Ammon's horn (tissue), 1 donor: ENCODE data around the gene SIPA1L3.

ENCODE experiments used
- DNase-seq: peaks from one replicate; pipeline ENCODE4 v3.0.0-alpha.2; 2016; ENCODE audit warnings: low spot score

Gene SIPA1L3

GRCh38 chr19:38152461-38153379 is 245.7 kb downstream of the SIPA1L3 start:
- DNase-seq, result no peak

GRCh38 chr19:38155453-38155852 is 248.4 kb downstream of the SIPA1L3 start:
- DNase-seq, result peak; percentile 57

- no peak for DNase-seq
Observed at GRCh38 chr19:38158730-38159129, 251.7 kb downstream of the SIPA1L3 start.

DNA sequence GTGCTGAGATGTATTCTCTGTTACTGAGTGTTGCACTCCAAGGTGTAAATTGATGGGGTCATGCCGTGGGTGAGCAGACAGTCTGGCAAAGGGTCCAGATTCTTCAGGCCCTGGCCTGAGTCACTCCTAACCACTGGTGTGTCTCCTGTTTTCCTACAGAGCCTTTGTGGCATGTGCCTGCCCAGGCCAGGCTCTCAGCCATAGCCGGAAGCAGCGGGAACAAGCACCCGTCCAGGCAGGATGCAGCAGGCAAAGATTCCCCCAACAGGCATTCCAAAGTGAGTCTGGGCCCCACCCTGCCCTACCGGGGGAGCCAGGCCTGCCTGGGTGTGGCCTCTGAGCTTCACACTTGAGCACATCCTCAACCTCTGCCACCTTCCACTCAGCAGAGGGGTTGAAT is 255.1 kb downstream of the SIPA1L3 start:
- DNase-seq, result no peak

DNA sequence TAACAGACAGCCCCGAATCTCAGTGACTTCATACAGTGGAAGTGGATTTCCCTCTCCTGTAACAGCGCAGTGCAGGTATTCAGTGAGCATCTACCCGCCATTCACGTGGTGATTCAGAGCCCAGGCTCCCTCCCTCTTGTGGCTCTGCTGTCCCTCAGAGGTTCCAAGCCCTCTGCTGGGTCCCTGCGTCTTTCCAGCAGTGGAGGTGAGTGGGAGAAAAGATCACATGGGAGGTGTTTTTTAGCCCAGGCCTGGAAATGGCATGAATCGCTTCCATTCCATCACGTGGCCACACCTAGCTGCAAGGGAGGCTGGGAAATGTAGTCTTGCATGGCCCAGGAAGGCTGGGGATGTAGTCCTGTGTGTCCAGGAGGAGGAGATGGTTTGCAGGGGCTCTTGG is 255.6 kb downstream of the SIPA1L3 start:
- DNase-seq, result no peak

DNA sequence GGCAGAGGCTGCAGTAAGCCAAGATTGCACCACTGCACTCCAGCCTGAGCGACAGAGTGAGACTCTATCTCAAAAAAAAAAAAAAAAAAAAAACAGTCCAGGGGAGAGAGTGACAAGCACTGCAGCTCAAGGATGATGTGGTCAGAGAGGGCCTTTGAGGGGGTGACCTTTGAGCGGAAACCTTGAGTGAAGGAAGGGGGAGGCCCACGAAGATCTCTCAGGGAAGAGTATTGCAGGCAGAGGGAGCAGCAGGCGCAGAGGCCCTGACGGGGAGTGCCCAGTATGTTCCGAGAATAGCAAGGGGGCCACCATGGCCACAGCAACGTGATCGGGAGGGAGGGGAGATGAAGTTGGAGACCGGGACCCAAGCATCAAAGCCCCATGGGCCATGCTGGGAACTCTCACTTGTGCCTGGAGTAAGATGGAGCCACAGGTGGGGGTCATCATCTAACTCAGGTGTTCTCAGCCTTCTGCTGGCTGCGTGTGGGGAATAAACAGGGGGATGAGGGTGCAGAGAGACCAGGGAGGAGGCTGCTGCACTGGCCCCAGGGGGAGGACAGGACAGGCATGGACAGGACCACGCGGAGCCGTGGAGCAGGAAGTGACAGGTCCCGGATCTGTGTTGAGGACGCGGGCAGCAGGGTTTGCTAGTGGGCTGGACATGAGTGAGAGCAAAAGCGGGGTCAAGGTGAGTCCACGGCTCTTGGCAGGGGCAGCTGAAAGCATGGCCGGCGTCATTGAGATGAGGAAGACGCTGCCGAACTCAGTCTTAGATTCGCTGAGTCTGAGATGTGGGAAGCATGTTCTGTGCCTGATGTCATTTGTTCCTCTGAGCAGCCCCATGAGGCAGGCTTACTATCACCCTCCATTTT is 256.6 kb downstream of the SIPA1L3 start:
- DNase-seq, result no peak

DNA sequence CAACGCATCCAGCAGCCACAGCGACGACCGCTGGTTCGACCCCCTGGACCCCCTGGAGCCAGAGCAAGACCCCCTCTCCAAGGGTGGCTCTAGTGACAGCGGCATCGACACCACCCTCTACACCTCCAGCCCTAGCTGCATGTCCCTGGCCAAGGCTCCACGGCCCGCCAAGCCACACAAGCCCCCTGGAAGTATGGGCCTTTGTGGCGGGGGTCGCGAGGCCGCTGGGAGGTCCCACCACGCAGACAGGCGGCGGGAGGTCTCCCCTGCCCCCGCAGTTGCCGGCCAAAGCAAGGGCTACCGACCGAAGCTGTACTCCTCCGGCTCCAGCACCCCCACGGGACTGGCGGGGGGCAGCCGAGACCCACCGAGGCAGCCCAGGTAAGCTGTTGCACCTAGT is 257.5 kb downstream of the SIPA1L3 start:
- no peak for DNase-seq

GRCh38 chr19:38165335-38165734 is 258.3 kb downstream of the SIPA1L3 start:
- no peak for DNase-seq

- DNase-seq, result no peak
Observed at GRCh38 chr19:38168637-38169036, 261.6 kb downstream of the SIPA1L3 start.

- DNase-seq, result no peak
Observed at GRCh38 chr19:38170334-38170733, 263.3 kb downstream of the SIPA1L3 start.

GRCh38 chr19:38172001-38172400 is 265.0 kb downstream of the SIPA1L3 start:
- peak; percentile 54 for DNase-seq

- peak; percentile 96 for DNase-seq
Observed at GRCh38 chr19:38173291-38174041, 266.5 kb downstream of the SIPA1L3 start.

DNA sequence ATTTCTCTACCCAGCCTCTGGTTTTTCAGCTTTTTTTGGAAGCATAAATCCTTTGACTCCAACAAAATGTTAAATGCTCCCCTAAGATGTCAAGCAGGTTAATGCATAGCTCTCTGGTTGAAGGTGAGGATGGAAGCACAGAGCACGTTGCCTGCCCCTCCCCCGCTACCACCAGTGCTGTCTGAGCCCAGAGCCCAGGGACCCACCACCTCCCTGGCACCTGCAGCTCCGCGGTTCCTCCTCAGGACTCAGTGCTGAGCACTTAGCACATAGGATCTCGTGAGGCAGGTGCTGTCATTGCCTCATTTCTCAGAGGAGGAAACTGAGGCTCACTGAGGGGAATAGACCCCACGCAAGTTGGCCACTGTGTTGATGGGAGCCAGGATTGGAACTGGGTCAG is 268.4 kb downstream of the SIPA1L3 start:
- DNase-seq, result no peak

- no peak for DNase-seq
Observed at GRCh38 chr19:38180071-38180470, 273.1 kb downstream of the SIPA1L3 start.

- DNase-seq, result no peak
Observed at GRCh38 chr19:38182536-38183210, 275.7 kb downstream of the SIPA1L3 start.

GRCh38 chr19:38183251-38183897 is 276.4 kb downstream of the SIPA1L3 start:
- DNase-seq, result no peak

GRCh38 chr19:38184815-38185214 is 277.8 kb downstream of the SIPA1L3 start:
- DNase-seq, result no peak

DNA sequence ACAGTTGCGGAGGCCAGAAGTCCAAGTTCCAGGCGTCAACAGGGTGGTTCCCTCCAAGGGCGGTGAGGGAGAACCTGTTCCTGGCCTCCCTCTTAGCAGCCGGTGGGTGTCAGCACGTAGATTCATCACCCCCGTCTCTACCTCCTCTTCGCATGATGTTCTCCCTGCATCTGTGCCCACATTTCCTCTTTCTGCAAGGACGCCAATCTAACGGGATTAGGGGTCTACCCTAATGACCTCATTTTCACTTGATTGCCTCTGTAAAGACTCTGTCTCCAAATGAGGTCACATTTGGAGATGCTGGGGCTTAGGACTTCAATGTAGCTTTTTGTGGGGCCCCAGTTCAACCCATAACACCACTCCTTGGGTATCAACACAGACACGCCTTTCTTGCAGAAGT is 278.6 kb downstream of the SIPA1L3 start:
- DNase-seq, result no peak

DNA sequence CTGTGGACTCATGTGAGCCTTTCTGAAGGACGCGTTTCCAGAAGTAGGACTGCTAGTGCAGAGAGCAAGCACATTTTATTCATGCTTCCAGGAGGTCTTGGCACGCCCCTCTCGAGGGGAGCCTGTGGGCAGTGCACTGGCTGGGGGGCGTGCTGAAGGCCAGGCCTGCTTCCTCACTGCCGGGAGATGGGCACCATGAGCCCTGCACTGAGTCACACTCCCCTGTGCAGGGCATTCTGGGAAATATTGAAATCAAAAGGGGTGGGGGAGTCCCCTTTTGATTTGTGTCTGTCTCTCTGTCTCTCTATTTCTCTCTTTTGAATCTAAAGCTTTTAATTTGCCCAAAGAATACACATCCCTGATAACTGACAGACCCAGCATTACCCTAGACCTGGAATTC is 283.1 kb downstream of the SIPA1L3 start:
- no peak for DNase-seq

DNA sequence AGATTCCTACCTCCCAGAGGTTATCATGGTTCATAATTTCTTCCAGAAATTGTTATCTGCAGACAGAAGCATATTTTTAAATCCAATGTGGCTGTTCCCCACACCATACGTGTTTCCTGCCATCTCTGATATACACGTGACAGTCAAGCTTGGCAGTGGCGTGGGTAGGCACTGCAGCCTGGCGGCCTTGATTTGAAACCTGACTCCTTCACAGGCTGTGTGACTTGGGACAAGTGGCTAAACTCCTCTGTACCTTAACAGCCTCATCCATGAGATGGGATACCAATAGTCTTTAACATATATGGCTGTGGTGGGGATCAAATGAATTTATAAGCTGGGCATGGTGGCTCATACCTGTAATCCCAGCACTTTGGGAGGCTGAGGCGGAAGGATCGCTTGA is 283.8 kb downstream of the SIPA1L3 start:
- DNase-seq, result no peak

GRCh38 chr19:38191747-38192146 is 284.7 kb downstream of the SIPA1L3 start:
- no peak for DNase-seq
